GM12872 (cell line): Measurements from ENCODE around the gene SGK2.

ENCODE experiments used
- CTCF ChIP-seq: IDR thresholded peaks from 3 replicates; pipeline ENCODE4 v1.5.1; 2011; ENCODE audit warnings: low read depth, mild to moderate bottlenecking, low read length, moderate library complexity; ENCODE audit not compliant: insufficient read depth

SGK2 gene

DNA sequence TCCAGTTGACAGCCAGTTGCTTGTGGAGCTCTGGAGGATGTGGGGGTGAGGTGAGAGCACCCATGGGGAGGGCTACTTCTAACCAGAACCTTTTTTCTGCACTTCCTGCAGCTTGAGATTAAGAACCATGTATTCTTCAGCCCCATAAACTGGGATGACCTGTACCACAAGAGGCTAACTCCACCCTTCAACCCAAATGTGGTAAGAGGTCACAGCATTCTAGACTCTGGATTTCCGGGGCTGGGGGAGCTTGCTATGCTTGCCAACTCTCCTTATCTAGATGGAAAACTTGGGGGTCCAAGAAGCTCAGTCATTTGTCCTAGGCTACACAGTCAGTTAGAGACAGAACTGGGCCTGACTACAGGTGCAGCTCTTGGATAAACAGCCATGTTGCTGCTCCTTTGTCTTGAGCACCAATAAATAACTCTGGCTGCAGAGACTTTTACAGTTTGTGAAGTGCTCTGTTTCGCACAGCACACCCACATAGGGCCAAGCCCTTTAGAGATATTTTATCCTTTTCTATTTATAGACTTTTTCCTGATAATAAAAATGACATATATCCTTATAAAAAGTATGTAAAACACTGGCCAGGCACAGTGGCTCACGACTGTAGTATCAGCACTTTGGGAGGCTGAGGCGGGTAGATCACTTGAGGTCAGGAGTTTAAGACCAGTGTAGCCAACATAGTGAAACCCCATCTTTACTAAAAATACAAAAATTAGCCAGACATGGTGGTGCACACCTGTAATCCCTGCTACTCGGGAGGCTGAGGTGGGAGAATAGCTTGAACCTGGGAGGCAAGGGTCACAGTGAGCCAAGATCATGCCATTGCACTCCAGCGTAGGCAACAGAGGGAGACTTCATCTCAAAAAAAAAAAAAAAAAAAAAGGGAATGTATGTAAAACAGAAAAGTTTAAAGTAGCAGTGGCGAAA, 21.3 kb downstream of the SGK2 start:
- TF ChIP-seq CTCF, result no peak

GRCh38 chr20:43583133-43583864, 24.5 kb downstream of the SGK2 start:
- TF ChIP-seq CTCF, result no peak

- TF ChIP-seq CTCF, result no peak
Observed at GRCh38 chr20:43583982-43584432, 25.2 kb downstream of the SGK2 start.

DNA sequence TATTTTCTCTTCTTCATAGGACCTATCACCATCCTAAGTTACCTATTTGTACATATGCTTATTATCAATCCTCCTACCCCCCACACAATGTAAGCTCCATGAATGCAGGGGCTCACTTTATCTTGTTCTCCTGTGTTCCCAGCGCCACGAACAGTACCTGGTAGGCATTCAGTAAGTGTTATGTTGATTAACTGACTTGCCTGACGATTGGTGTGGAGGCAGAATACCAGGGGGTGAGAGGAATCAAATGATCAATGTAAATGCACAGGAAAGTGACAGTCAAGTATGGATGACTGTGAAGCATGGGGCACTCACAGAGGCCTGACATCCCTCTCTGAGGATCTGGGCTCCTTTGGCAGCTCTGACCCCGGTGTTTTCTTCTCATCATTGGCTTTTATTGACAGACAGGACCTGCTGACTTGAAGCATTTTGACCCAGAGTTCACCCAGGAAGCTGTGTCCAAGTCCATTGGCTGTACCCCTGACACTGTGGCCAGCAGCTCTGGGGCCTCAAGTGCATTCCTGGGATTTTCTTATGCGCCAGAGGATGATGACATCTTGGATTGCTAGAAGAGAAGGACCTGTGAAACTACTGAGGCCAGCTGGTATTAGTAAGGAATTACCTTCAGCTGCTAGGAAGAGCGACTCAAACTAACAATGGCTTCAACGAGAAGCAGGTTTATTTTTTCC, 25.8 kb downstream of the SGK2 start:
- no peak for TF ChIP-seq CTCF

DNA sequence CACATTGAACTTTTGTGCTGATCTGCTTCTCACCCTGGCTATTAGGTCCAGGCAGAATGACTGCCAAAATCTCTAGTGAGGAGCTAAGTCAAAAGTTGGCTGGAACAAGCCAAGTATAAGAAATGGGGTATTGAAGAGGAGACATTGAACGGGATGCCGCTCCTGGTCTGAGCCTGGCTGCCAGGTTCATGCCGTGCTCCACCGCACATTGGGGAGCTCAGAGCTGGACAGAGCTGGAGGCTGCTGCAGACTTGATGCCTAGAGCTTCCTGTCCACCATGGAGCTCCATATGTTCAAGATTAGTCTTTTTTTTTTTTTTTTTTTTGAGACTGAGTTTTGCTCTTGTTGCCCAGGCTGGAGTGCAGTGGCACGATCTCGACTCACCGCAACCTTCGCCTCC, 27.8 kb downstream of the SGK2 start:
- no peak for TF ChIP-seq CTCF

DNA sequence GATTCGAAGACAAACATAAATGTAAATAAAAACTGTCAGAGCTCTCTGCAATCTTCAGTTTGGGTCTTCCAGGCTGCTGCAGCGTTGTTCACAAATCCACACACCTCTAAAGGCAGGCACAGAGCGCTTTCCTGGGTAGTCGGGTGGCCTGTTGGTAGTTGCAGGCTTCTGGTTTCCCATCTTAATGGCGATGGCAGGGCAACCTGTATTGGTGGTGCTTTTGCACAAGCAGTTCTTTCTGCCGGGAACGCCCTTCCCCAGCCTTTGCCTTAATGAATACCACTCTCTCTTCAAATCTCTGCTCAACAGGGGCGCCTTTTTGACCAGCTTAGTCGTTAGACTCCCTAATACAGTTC, 31.2 kb downstream of the SGK2 start:
- no peak for TF ChIP-seq CTCF
